GM18858 (cell line): Measurements from ENCODE around the gene AMDHD2.
"Not testable (repeated sequence)": the region's sequence is repeated elsewhere in the genome, so short reads cannot be mapped to it uniquely, and the experiment has no call there.

ENCODE experiments used
- ATAC-seq: cut with Tn5 transposase; IDR thresholded peaks from one replicate; pipeline ENCODE4 v1.9.1; 2021; ENCODE audit not compliant: unreplicated experiment

AMDHD2 gene, protein sequence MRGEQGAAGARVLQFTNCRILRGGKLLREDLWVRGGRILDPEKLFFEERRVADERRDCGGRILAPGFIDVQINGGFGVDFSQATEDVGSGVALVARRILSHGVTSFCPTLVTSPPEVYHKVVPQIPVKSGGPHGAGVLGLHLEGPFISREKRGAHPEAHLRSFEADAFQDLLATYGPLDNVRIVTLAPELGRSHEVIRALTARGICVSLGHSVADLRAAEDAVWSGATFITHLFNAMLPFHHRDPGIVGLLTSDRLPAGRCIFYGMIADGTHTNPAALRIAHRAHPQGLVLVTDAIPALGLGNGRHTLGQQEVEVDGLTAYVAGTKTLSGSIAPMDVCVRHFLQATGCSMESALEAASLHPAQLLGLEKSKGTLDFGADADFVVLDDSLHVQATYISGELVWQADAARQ

DNA sequence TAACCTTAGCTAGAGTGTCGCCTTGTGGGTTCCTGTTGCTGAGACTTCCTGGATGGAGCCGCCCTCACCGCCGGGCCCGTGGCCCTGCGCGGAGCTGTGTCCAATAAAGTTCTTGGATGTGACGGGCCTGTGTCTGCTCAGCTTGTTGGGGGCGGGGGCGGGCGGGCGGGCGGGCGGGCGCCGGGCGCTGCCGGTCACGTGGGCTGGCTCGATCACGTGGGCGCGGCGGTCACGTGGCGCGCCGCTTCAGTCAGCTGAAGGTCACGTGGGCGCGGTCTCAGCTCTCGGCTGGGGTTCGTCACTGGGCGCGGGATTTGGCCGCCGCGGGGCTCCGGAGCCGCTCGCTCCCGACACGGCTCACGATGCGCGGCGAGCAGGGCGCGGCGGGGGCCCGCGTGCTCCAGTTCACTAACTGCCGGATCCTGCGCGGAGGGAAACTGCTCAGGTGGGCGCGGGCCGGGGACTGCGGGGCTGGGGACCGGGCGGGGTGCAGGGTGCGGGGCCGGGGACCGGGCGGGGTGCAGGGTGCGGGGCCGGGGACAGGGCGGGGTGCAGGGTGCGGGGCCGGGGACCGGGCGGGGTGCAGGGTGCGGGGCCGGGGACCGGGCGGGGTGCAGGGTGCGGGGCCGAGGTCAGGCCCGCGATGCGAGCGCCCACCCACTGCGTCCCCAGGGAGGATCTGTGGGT lies at the start of gene AMDHD2:
TSS of gene AMDHD2 (plus strand) at position 275 of the 687 bp plus-strand sequence. CDS start at position 363, 88 bp downstream.
- ATAC-seq = no peak

DNA sequence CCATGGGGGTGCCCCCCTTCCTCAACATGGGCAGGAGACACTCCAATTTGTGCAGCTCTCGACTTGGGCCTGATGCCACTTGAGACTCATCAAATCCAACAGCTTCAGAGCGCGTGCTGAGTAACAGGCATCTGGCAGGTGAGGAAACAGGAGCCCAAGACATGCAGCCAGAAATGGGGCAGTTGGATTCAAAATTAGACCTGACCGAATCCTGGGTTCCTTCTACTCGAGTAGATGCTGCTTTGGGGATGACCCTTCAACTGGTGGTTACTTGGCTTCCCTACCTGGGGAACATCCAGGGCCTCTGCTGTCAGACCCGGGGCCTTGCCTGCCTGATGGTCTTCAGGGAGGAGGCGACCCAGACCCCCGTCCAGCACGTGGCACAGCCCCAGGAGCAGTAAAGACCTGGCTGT lies 49.6 kb upstream of the AMDHD2 start:
- ATAC-seq = no peak

DNA sequence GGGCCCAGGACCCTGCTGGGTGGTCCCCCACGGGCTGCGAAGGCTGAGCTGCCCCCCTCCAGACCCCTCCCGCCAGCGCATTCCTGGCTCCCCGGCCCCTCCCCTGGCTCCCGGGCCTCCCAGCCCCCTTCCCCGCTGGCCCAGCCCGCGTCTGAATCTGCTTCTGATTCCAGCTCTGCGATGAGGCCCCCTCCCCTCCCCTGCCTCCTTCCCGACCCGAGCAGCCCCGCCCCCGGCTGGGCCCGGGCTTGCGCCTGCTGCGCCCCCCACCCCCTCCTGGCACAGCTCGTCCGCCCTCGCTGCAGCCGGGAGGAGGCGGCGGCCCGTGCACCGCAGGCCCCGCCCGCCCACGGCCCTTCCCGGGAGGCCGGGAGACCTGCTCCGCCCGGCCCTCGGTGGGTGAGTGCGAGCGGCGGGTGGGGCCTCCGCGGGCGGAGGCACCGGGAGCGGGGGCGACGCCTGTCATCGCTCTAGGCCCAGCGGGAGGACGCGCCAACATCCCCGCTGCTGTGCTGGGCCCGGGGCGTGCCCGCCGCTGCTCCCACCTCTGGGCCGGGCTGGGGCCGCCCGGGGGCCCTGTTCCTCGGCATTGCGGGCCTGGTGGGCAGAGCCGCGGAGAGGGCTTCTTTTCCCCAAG lies 49.0 kb upstream of the AMDHD2 start, which contains the start of gene NTN3:
TSS of gene NTN3 (plus strand) at position 282 of the 637 bp plus-strand sequence. CDS start 405 bp downstream, outside the sequence.
- no peak for ATAC-seq

DNA sequence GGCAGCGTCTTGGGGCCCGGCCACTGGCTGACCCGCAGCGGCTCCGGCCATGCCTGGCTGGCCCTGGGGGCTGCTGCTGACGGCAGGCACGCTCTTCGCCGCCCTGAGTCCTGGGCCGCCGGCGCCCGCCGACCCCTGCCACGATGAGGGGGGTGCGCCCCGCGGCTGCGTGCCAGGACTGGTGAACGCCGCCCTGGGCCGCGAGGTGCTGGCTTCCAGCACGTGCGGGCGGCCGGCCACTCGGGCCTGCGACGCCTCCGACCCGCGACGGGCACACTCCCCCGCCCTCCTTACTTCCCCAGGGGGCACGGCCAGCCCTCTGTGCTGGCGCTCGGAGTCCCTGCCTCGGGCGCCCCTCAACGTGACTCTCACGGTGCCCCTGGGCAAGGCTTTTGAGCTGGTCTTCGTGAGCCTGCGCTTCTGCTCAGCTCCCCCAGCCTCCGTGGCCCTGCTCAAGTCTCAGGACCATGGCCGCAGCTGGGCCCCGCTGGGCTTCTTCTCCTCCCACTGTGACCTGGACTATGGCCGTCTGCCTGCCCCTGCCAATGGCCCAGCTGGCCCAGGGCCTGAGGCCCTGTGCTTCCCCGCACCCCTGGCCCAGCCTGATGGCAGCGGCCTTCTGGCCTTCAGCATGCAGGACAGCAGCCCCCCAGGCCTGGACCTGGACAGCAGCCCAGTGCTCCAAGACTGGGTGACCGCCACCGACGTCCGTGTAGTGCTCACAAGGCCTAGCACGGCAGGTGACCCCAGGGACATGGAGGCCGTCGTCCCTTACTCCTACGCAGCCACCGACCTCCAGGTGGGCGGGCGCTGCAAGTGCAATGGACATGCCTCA lies 48.3 kb upstream of the AMDHD2 start:
- no peak for ATAC-seq

DNA sequence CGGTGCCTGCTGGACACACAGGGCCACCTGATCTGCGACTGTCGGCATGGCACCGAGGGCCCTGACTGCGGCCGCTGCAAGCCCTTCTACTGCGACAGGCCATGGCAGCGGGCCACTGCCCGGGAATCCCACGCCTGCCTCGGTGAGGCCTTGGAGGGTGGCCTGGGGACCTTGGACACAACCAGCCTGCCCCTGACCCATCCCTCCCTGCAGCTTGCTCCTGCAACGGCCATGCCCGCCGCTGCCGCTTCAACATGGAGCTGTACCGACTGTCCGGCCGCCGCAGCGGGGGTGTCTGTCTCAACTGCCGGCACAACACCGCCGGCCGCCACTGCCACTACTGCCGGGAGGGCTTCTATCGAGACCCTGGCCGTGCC lies 47.7 kb upstream of the AMDHD2 start:
- no peak for ATAC-seq

DNA sequence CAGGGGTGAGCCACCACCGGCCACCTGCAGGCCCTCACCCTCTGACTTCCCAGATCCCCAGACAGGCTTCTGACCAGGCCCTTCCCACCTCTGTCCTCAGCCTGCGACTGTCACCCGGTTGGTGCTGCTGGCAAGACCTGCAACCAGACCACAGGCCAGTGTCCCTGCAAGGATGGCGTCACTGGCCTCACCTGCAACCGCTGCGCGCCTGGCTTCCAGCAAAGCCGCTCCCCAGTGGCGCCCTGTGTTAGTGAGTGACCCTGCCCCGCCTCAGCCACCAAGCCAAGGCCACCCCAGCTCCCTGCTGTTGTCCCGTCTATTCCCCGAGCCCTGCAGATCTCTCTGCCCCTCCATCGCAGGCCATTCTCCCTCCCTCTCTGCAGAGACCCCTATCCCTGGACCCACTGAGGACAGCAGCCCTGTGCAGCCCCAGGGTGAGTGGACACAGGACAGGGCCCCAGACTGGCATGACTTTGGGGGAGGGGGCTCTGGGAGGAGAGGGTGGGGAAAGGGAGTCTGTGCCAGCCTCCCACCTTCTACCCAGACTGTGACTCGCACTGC lies 47.2 kb upstream of the AMDHD2 start:
- no peak for ATAC-seq

DNA sequence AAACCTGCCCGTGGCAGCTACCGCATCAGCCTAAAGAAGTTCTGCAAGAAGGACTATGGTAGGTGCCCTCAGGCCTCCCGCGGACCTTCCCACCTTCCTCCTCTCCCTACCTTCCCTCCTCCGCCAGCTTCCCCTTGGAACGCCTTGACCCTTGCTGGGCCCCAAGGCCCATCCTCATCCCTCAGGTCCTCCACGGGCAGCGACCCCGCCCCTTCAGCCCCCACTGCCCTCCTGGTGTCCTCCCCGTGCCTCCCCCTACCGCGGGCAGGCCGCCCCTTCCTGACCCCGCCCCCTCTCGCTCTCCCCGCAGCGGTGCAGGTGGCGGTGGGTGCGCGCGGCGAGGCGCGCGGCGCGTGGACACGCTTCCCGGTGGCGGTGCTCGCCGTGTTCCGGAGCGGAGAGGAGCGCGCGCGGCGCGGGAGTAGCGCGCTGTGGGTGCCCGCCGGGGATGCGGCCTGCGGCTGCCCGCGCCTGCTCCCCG lies 46.7 kb upstream of the AMDHD2 start:
- no peak for ATAC-seq

DNA sequence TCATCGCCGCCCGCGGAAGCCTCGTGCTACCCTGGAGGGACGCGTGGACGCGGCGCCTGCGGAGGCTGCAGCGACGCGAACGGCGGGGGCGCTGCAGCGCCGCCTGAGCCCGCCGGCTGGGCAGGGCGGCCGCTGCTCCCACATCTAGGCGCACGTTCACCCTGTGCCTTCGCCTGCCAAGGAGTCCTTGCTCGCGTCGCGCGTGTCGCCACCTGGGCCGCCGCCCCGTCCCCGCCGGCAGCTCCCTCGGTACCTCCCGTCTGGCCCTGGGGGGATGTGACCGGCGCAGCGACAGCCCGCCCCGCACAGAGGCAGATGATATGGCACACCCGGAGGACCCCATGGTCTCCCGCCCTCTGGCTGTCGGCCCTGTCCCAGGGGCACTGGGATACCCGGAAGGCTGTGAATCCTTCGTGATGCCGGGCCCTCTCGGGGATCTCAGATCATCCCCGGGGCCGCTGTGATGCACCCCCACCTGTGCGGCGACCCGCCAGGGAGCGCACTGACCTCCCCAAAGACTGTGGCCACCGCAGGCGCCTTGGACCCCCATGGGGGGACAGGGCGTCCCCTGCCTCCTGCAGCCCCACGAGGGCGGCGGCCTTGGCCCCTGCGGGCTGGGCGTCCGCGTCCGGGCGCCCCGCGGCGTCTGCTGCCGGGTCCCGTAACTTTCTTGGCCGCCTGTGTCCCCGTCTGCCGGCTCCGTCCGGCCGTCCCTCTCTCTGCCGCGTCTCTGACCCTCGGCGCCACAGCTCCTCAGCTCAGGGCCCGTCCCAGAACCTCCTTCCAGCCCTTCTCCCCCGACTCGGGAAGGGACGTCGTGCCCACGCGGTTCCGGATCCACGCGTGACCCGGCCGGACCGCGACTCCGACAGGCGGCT lies 45.9 kb upstream of the AMDHD2 start:
- no peak for ATAC-seq

DNA sequence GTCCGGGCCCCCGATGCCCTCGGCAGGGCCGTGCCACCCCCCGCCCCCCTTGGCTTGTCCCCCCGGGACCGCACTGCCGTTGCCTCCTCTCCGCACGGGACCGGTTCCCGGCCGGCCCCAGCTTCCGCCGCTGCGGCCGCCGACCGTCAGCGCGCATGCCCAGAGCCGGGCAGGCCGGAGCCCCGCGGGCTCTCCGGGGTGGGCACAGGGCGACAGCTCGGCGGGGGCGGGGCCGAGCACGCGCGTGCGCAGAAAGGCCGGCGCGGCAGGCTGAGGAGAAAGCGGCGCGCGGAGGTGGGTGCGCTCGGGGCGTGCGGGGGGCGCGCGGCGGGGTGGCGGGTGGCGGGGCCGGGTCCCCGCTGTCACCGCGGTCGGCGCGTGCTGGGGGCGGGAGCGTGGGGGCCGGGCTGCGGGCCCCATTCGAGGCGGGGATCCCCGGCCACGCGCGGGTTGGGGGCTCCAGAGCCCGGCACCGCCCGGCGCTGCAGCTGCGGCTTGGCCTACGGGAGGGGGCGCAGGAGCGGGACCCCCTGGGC lies 45.2 kb upstream of the AMDHD2 start, which contains the start of gene TBC1D24:
TSS of gene TBC1D24 (plus strand) at position 251 of the 536 bp plus-strand sequence. CDS start 21,022 bp downstream, outside the sequence.
- ATAC-seq = no peak

DNA sequence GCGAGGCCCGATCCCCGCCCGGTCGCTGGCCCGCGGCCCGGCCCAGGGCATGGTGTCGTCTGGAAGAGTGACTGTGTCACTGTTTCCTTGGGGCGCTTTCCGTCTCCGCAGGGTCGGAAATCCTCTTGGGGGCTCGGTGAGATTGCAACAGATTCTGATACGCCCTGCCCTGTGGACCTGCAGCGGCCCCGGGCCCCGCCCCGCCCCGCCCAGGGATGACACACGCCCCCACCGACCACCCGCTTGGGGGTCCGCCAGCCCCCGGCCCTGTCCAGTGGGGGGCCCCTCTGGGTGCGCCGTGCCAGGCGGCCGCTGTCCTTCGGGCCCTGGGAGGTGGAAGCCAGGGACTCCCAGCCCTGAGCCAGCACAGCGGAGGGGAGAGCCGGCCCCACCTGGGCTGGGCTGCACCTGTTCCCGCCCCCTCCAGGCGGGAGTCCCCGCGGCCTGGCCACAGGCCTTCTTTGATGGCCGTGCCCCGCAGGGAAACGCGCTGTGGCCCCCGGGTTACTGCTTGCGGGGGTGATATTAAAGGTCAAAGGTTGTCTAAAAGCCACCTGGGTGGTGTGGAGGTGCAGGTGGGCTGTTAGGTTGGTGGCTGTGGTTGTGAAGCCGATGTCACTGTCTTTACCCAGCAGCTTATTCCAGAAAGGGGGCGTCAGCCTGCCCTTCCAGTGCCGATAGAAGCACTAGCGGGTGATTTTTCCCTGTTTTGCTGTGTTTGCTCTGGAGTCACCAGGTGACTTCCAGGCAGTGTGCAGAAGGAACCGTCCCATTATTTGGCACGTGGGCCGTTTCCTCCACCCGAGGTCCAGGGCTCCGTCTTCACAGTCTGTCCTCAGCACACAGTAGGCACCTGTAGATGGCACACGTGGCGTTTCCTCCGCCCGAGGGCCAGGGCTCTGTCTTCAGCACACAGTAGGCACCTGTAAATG lies 44.5 kb upstream of the AMDHD2 start:
- ATAC-seq = no peak

DNA sequence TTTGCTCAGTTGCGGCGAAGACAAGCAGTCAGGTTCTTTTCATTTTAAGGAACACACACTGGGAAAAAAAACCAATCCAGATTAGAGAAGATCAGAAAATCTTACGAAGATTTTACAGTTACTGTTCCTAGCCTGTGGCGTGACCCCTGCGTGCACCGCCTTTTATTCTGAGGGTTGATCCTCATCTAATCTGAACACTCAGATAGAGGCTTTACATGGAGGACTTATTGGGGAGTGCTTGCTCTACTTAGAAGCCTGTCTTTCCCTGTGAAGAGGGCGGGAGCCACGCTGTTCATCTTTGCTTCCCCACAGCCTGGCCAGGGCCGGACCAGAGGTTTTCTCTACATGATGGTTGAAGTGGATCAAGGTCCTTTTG lies 43.8 kb upstream of the AMDHD2 start:
- no peak for ATAC-seq

DNA sequence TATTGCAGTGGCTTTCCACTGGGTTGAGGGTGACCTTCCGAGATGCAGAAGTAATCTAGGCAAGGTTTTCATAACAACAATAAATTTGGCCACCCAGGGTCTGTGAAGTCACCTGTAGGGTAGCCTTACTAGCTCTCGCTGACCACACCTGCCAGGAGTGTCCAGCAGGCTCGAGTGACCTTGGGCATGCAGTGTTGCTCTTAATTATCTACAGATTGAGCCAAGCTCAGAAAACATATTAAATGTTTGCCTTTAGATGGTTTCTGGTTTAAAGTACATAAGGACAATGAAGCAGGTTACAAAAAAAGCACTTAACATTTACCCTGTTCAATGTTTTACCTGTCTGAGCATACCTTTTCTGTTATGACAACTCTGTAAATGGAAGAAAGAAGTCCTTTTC lies 43.4 kb upstream of the AMDHD2 start:
- ATAC-seq = no peak

DNA sequence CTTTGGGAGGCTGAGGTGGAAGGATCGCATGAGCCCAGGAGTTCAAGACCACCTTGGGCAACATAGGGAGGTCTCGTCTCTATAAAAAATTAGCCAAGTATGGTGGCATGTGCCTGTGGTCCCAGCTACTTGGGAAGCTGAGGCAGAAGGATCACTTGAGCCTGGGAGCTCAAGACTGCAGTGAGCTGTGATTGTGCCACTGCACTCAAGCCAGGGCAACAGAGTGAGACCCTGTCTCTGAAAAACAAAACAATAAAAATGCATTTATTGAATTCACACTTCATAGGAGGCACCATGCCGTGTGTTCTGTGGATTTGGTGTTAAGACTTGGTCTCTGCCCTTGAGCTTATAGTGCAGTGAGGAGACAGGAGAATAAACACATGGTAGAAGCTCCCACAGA lies 42.8 kb upstream of the AMDHD2 start:
- no peak for ATAC-seq

DNA sequence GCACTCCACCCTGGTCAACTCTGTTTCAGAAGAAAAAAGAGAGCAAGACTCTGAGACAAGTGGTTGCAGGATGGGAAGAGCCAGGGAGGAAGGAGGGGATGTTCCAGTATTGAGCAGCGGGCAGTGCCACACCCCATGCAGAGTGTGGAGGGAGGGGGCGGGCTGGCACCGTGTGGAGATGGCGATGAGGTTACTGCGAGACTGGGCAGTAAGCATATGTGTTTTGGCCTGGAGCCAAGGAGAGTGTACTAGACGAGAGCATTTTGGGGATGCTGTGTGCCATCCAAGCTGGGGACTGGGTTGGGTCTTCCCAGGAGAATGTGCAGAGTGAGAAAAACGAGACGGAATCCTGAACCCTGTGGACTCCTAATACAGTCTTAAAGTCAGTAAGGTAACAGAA lies 41.9 kb upstream of the AMDHD2 start:
- ATAC-seq = no peak

DNA sequence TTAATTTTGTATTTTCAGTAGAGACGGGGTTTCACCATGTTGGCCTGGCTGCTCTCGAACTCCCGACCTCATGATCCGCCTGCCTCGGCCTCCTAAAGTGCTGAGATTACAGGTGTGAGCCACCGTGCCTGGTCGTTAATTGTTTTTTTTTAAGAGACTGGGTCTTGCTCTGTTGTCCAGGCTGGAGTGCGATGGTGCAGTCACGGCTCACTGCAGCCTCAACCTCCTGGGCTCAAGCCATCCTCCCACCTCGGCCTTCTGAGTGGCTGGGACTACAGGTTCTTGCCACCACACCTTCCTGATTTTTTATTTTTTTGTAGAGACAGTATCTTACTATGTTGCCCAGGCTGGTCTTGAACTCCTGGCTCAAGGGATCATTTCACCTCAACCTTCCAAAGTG lies 40.2 kb upstream of the AMDHD2 start:
- not testable (repeated sequence) for ATAC-seq

DNA sequence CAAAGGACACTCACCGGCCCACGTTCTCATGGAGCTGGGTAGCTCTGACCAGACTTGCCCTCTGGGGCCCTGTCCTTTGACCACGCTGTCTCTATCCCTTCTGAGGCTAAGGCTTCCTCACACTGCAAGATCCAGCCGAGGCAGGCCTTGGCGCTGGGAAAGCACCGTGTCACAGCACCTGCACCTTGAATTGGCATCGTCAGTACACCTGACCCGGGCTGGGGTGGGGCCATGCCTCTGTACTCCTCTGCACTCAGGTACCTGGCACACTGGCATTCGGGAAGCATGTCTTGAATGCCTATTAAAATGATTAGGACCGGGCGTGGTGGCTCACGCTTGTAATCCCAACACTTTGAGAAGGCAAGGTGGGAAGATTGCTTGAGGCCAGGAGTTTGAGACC lies 39.2 kb upstream of the AMDHD2 start:
- no peak for ATAC-seq

DNA sequence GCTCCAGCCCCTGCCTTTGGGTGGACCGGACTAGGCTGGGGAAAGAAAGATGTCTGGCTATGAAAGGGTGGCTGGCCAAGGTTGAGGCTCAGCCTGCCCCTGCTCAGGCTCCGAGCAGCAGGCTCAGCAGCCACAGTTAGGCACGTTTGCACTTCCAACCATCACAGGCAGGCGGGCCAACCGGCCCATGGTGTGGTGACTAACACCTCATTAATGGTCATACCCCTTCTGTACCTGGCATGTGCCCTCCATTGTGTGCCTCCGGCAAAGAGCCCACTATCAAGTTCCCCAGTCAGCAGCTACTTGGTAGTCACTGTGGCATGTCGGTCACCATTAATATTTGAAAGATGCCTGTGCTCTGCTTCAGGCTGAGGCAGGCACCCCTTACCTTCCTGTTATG lies 38.5 kb upstream of the AMDHD2 start:
- no peak for ATAC-seq

DNA sequence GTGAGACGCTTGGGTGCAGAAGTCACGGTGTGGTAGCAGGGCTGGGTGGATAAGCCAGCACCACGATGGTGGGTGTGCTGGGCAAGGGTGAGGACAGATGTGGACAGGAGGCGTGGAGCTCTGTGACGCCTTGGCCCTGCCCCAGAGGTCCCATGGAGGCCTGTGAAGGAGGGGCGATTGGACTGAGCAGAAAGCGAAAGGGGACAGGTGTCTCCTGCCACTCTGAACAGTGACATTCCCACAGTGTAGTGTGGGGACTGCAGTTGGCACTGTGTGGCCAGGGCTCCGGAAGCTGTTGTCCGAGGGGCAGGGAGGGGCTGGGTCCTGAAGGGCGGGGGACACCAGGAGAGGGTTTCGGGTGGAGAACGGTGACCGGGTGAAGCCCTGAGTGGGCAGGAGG lies 37.9 kb upstream of the AMDHD2 start:
- no peak for ATAC-seq
